Measurements from ENCODE around the gene CLEC4A. TPM values are rescaled to one million over a fixed set of nuclear protein-coding genes. Genes with fewer than 3 reads are reported as not detected.
"Not testable (repeated sequence)": the region's sequence is repeated elsewhere in the genome, so short reads cannot be mapped to it uniquely, and the experiment has no call there.

Gene CLEC4A
- total RNA-seq, 2 donors from 2014 or later = 0.52 TPM; not detected in 1

- 24 to 33% methylated on average over 4 of the region's 4 CpGs for WGBS, 2 donors
These were observed 45.0 kb upstream of the CLEC4A start for GRCh38 chr12:8078398-8078797.

GRCh38 chr12:8078916-8079315, 44.5 kb upstream of the CLEC4A start:
- intact Hi-C loops (cut with DNase I) = no loop called here
- H3K4me1 ChIP-seq = peaks cover 33% of the 10 kb centered on the region
- H3K9me3 ChIP-seq = no peaks in the 10 kb centered on the region
- 35 to 42% methylated on average over 2 of the region's 2 CpGs for WGBS, 2 donors
- ATAC-seq (no peak), DNase-seq (no peak)
- H3K4me3 ChIP-seq = no peak overlapping the region
- H3K27me3 ChIP-seq = no peaks in the 10 kb centered on the region
- TF ChIP-seq CTCF (IDR thresholded peaks at IDR 0.05) (no peak), POLR2A (IDR thresholded peaks at IDR 0.05) (no peak)
- no peak overlapping the region for H3K27ac ChIP-seq
- no peaks in the 10 kb centered on the region for H3K36me3 ChIP-seq (replicated peaks in 1 of 2; ENCODE audit: insufficient read depth in 1 of 2, low read depth in 2 of 2)

More at GRCh38 chr12:8078398-8078797, 45.0 kb upstream of the CLEC4A start:
- Histone ChIP-seq H3K9me3 (no peaks in the 10 kb centered on the region), H3K4me3 (no peak overlapping the region), H3K27me3 (no peaks in the 10 kb centered on the region), H3K36me3 (replicated peaks in 1 of 2; ENCODE audit: insufficient read depth in 1 of 2, low read depth in 2 of 2) (no peaks in the 10 kb centered on the region), H3K27ac (no peak overlapping the region), H3K4me1 (peaks cover 28% of the 10 kb centered on the region)
- intact Hi-C loops (cut with DNase I) = no loop called here
- ATAC-seq = no peak
- TF ChIP-seq CTCF (IDR thresholded peaks at IDR 0.05) (peak in 5 of 7 experiments; percentile 15 to 40 (median 29)), POLR2A (IDR thresholded peaks at IDR 0.05) (no peak)
- peak in 3 of 4 donors; percentile 23 to 43 (median 28) for DNase-seq

- H3K36me3 ChIP-seq (replicated peaks in 1 of 2; ENCODE audit: insufficient read depth in 1 of 2, low read depth in 2 of 2) = no peaks in the 10 kb centered on the region
- peaks cover 43% of the 10 kb centered on the region for H3K4me1 ChIP-seq
- no peak for ATAC-seq
- H3K27ac ChIP-seq = no peak overlapping the region
- TF ChIP-seq POLR2A (IDR thresholded peaks at IDR 0.05) = no peak
- H3K27me3 ChIP-seq = no peaks in the 10 kb centered on the region
- intact Hi-C loops (cut with DNase I) = no loop called here
- DNase-seq = no peak
- no peak overlapping the region for H3K4me3 ChIP-seq
- H3K9me3 ChIP-seq = no peaks in the 10 kb centered on the region
These were observed 43.3 kb upstream of the CLEC4A start for GRCh38 chr12:8080120-8080519.

GRCh38 chr12:8081251-8081920, 42.0 kb upstream of the CLEC4A start:
- peak in 3 of 4 donors; percentile 29 to 40 (median 40) for DNase-seq
- WGBS, 2 donors = 0 to 1% methylated on average over 15 of the region's 15 CpGs

GRCh38 chr12:8082808-8083100, 40.7 kb upstream of the CLEC4A start:
- peak overlapping the region; percentile 88 to 96 (median 94) for H3K27ac ChIP-seq
- intact Hi-C loops (cut with DNase I) = no loop called here
- no peak for TF ChIP-seq CTCF (IDR thresholded peaks at IDR 0.05)
- TF ChIP-seq POLR2A (IDR thresholded peaks at IDR 0.05) = no peak
- DNase-seq (no peak), ATAC-seq (no peak)
- peak overlapping the region; percentile 60 to 95 for H3K4me3 ChIP-seq
- peaks cover 56% of the 10 kb centered on the region for H3K4me1 ChIP-seq
- no peaks in the 10 kb centered on the region for H3K9me3 ChIP-seq
- WGBS, 2 donors = 1 to 3% methylated on average over 4 of the region's 4 CpGs
- no peaks in the 10 kb centered on the region for H3K36me3 ChIP-seq (replicated peaks in 1 of 2; ENCODE audit: insufficient read depth in 1 of 2, low read depth in 2 of 2)
- no peaks in the 10 kb centered on the region for H3K27me3 ChIP-seq

More at GRCh38 chr12:8081251-8081920, 42.0 kb upstream of the CLEC4A start:
- intact Hi-C loops (cut with DNase I) = no loop called here
- peak overlapping the region; percentile 60 to 95 for H3K4me3 ChIP-seq
- peak overlapping the region; percentile 88 to 96 (median 94) for H3K27ac ChIP-seq
- H3K9me3 ChIP-seq = no peaks in the 10 kb centered on the region
- H3K36me3 ChIP-seq (replicated peaks in 1 of 2; ENCODE audit: insufficient read depth in 1 of 2, low read depth in 2 of 2) = no peaks in the 10 kb centered on the region
- no peaks in the 10 kb centered on the region for H3K27me3 ChIP-seq
- ATAC-seq = peak; percentile 17
- peaks cover 49% of the 10 kb centered on the region for H3K4me1 ChIP-seq
- TF ChIP-seq POLR2A (IDR thresholded peaks at IDR 0.05) = no peak
- TF ChIP-seq CTCF (IDR thresholded peaks at IDR 0.05) = peak in 1 of 7 experiments; percentile 1

GRCh38 chr12:8084351-8084750, 39.1 kb upstream of the CLEC4A start:
- WGBS, 2 donors = 28 to 34% methylated on average over 3 of the region's 3 CpGs
- intact Hi-C loops (cut with DNase I); H3K27me3 ChIP-seq; ATAC-seq; H3K36me3 ChIP-seq (replicated peaks in 1 of 2; ENCODE audit: insufficient read depth in 1 of 2, low read depth in 2 of 2); H3K9me3 ChIP-seq; H3K4me3 ChIP-seq; H3K27ac ChIP-seq: not testable (repeated sequence)
- H3K4me1 ChIP-seq = peaks cover 55% of the 10 kb centered on the region
- peak in 1 of 4 donors; percentile 17 for DNase-seq

All from body of pancreas (tissue), 4 donors.